Activated CD4-positive, alpha-beta T cell treated with anti-CD3 and anti-CD28 coated beads, Interleukin-2, amount 50 U/mL, for 48 hours (primary cell): ENCODE measurements around the gene RASSF5.

Source experiments
- DNase-seq, 2 experiments: peaks; one replicate each; pipeline ENCODE4 v3.0.0-alpha.2; 2020

The RASSF5 gene

GRCh38 chr1:206518206-206518605 is 10.9 kb downstream of the RASSF5 start:
- DNase-seq, result no peak

GRCh38 chr1:206518743-206519142 is 11.4 kb downstream of the RASSF5 start:
- DNase-seq, result no peak

GRCh38 chr1:206521127-206521526 is 13.8 kb downstream of the RASSF5 start:
- DNase-seq, result no peak

- no peak for DNase-seq
Measured at GRCh38 chr1:206521694-206522402, 14.5 kb downstream of the RASSF5 start.

- DNase-seq, result no peak
Measured at GRCh38 chr1:206524739-206525364, 17.5 kb downstream of the RASSF5 start.

GRCh38 chr1:206526064-206526911 is 19.0 kb downstream of the RASSF5 start:
- DNase-seq, result no peak

- DNase-seq, result no peak
Measured at GRCh38 chr1:206529425-206529824, 22.1 kb downstream of the RASSF5 start.

GRCh38 chr1:206532368-206532767 is 25.0 kb downstream of the RASSF5 start:
- no peak for DNase-seq

- DNase-seq, result no peak
Measured at GRCh38 chr1:206534552-206534951, 27.2 kb downstream of the RASSF5 start.

GRCh38 chr1:206535853-206536188 is 28.5 kb downstream of the RASSF5 start:
- no peak for DNase-seq

GRCh38 chr1:206537141-206537540 is 29.8 kb downstream of the RASSF5 start:
- no peak for DNase-seq

GRCh38 chr1:206538086-206538770 is 30.9 kb downstream of the RASSF5 start:
- no peak for DNase-seq

GRCh38 chr1:206538901-206539640 is 31.7 kb downstream of the RASSF5 start:
- no peak for DNase-seq

- no peak for DNase-seq
Measured at GRCh38 chr1:206540044-206540780, 32.9 kb downstream of the RASSF5 start.

- no peak for DNase-seq
Measured at GRCh38 chr1:206541236-206541833, 34.0 kb downstream of the RASSF5 start.

GRCh38 chr1:206544562-206545257 is 37.4 kb downstream of the RASSF5 start:
- peak; percentile 91 to 93 for DNase-seq

GRCh38 chr1:206545351-206545750 is 38.0 kb downstream of the RASSF5 start:
- DNase-seq, result no peak

GRCh38 chr1:206547104-206547503 is 39.8 kb downstream of the RASSF5 start:
- DNase-seq, result no peak

GRCh38 chr1:206550446-206550845 is 43.1 kb downstream of the RASSF5 start:
- DNase-seq, result no peak

- no peak for DNase-seq
Measured at GRCh38 chr1:206551296-206551985, 44.1 kb downstream of the RASSF5 start.
